ENCODE results near the gene SORCS2. TPM values are rescaled to one million over a fixed set of nuclear protein-coding genes. Genes with fewer than 3 reads are reported as not detected.

Gene SORCS2
- total RNA-seq, 2 donors from 2014 or later, result 0.54 to 0.74 TPM

DNA sequence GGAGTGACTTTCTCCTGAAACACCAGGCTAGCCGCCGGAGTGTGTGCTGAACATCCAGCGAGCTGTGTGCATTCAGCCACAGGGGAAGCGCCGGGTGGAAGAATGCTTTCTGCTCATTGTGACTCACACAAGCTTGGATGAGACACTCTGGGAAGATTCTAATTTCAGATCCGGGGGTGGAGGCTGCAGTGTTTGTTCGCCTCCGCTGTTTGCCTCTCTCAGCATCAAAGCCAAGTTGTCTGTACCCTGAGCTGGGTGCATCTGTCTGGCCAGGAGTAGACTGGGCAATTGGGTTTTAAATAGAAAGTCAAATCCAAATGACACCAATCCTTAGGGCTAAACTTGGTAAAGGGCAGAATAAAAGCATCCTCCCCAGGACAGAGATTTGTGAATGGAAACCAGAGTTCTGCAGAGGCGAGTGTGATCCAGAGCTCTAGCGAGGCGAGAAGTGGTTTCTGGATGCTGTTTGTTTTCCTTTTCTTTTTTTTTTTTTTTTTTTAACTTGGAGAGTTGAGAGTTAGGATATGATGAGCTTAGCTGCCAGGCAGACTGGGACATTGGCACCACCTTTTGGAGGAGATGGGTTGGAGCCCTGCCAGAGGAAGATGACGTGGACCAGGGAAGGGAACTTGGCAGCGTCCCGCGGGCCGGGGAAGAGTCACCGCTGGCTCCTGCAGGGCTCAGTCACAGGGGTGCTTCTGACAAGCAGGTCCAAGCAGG, 438.4 kb downstream of the SORCS2 start:
- Histone ChIP-seq H3K4me3 (no peak overlapping the region), H3K27me3 (no peaks in the 10 kb centered on the region), H3K9ac (ENCODE audit: low read depth in 2 of 2, low read length in 2 of 2) (no peak overlapping the region), H3K36me3 (no peaks in the 10 kb centered on the region), H3K4me1 (no peaks in the 10 kb centered on the region), H3K27ac (no peak overlapping the region), H3K9me3 (no peaks in the 10 kb centered on the region)
- no peak for TF ChIP-seq CTCF (IDR thresholded peaks at IDR 0.05)
- no peak for DNase-seq
- intact Hi-C loops (cut with DNase I), result no loop called here

GRCh38 chr4:7631288-7632014, 439.1 kb downstream of the SORCS2 start:
- TF ChIP-seq CTCF (IDR thresholded peaks at IDR 0.05), result no peak
- H3K4me3 ChIP-seq, result no peak overlapping the region
- no peak overlapping the region for H3K27ac ChIP-seq
- no peak for DNase-seq
- H3K36me3 ChIP-seq, result no peaks in the 10 kb centered on the region
- no peaks in the 10 kb centered on the region for H3K9me3 ChIP-seq
- H3K9ac ChIP-seq (ENCODE audit: low read depth in 2 of 2, low read length in 2 of 2), result no peak overlapping the region
- H3K4me1 ChIP-seq, result no peaks in the 10 kb centered on the region
- intact Hi-C loops (cut with DNase I), result no loop called here
- H3K27me3 ChIP-seq, result no peaks in the 10 kb centered on the region

GRCh38 chr4:7632341-7632740, 440.0 kb downstream of the SORCS2 start:
- no peak for TF ChIP-seq CTCF (IDR thresholded peaks at IDR 0.05)
- intact Hi-C loops (cut with DNase I), result no loop called here

DNA sequence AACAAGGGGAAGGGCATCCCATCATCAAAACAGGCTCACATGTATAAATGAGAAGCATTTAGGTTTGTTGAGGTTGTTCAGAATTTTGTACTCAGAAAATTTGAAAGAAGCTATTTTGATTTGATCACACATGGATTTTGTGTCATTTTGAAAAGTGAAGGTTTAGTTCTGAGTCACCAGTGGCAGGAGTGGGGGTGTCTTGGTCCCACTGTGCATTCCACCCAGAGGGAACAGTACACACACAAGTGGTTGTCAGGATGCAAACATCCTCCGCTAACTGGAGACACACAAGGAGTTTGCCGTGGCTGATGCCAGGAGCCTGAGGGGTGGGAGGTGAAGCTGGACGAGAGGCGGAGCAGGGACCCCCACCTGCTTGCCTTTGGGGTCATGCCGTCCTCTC, 440.6 kb downstream of the SORCS2 start:
- Histone ChIP-seq H3K9ac (ENCODE audit: low read depth in 2 of 2, low read length in 2 of 2) (no peak overlapping the region), H3K27ac (no peak overlapping the region), H3K4me1 (no peaks in the 10 kb centered on the region), H3K4me3 (no peak overlapping the region), H3K36me3 (no peaks in the 10 kb centered on the region), H3K9me3 (no peaks in the 10 kb centered on the region), H3K27me3 (no peaks in the 10 kb centered on the region)
- no peak for DNase-seq
- no peak for TF ChIP-seq CTCF (IDR thresholded peaks at IDR 0.05)
- intact Hi-C loops (cut with DNase I), result no loop called here

More at GRCh38 chr4:7632341-7632740, 440.0 kb downstream of the SORCS2 start:
- Histone ChIP-seq H3K27me3 (no peaks in the 10 kb centered on the region), H3K9ac (ENCODE audit: low read depth in 2 of 2, low read length in 2 of 2) (no peak overlapping the region), H3K27ac (no peak overlapping the region), H3K4me3 (no peak overlapping the region), H3K9me3 (no peaks in the 10 kb centered on the region), H3K4me1 (no peaks in the 10 kb centered on the region), H3K36me3 (no peaks in the 10 kb centered on the region)
- no peak for DNase-seq

GRCh38 chr4:7634661-7635251, 442.4 kb downstream of the SORCS2 start:
- Histone ChIP-seq H3K9me3 (no peaks in the 10 kb centered on the region), H3K27ac (no peak overlapping the region), H3K4me1 (no peaks in the 10 kb centered on the region), H3K9ac (ENCODE audit: low read depth in 2 of 2, low read length in 2 of 2) (no peak overlapping the region), H3K4me3 (no peak overlapping the region), H3K27me3 (no peaks in the 10 kb centered on the region), H3K36me3 (no peaks in the 10 kb centered on the region)
- TF ChIP-seq CTCF (IDR thresholded peaks at IDR 0.05), result no peak
- intact Hi-C loops (cut with DNase I), result no loop called here
- DNase-seq, result no peak
